PC-9 (cell line): ENCODE results near the gene CTNNBL1. TPM values are rescaled to one million over a fixed set of nuclear protein-coding genes. Genes with fewer than 3 reads are reported as not detected.

ENCODE experiments used
- BruUV-seq: library from RNA; stranded (reverse); fragments of 400-500 nt; replicated peaks from 2 replicates; lab custom pipeline; 2021; lab: Mats Ljungman, UMichigan
- CTCF ChIA-PET: fragments of 300-600 bp; sonication (Branson Sonifier 250); formaldehyde crosslinking; loops from one replicate; lab custom pipeline; 2022; ENCODE audit warnings: antibody characterized with exemption; lab: Charles Lee
- POLR2A ChIA-PET: fragments of 300-600 bp; sonication (Branson Sonifier 250); formaldehyde crosslinking; loops from one replicate; lab custom pipeline; 2022; ENCODE audit warnings: antibody characterized with exemption; ENCODE audit not compliant: unreplicated experiment; lab: Charles Lee
- DNase-seq, 2 experiments: peaks; one replicate each; pipeline versions ENCODE4 v3.0.0 to v3.0.0-alpha.2; 2015 to 2022; ENCODE audit warnings: mixed read lengths in 1 of 2
- H2AFZ ChIP-seq: fragments of 200-600 bp; sonication (generic); 2 replicates; pipeline ENCODE4 v1.8.1; 2017; ENCODE audit warnings: antibody characterized with exemption
- H3F3A ChIP-seq: fragments of 200-600 bp; sonication (generic); 2 replicates; pipeline ENCODE4 v1.8.1; 2017; ENCODE audit warnings: antibody characterized with exemption, mild to moderate bottlenecking, low read depth; ENCODE audit not compliant: insufficient read depth
- H3K27ac ChIP-seq: fragments of 200-600 bp; sonication (generic); 2 replicates; pipeline ENCODE4 v1.6.1; 2016; ENCODE audit warnings: mixed run types
- H3K27me3 ChIP-seq: fragments of 200-600 bp; sonication (generic); 2 replicates; pipeline ENCODE4 v1.6.1; 2016; ENCODE audit warnings: low read depth, mixed run types; ENCODE audit not compliant: insufficient read depth
- H3K36me3 ChIP-seq: fragments of 200-600 bp; sonication (generic); 2 replicates; pipeline ENCODE4 v1.6.1; 2016; ENCODE audit warnings: low read depth, mixed run types
- H3K4me1 ChIP-seq: fragments of 200-600 bp; sonication (generic); replicated peaks from 2 replicates; pipeline ENCODE4 v1.6.1; 2016; ENCODE audit warnings: mixed run types; ENCODE audit not compliant: insufficient read depth
- H3K4me2 ChIP-seq: fragments of 200-600 bp; sonication (generic); 2 replicates; pipeline ENCODE4 v1.6.1; 2017; ENCODE audit warnings: mixed run types
- H3K4me3 ChIP-seq: fragments of 200-600 bp; sonication (generic); 2 replicates; pipeline ENCODE4 v1.6.1; 2016; ENCODE audit warnings: mixed run types
- H3K79me2 ChIP-seq: fragments of 200-600 bp; sonication (generic); 2 replicates; pipeline ENCODE4 v1.6.1; 2017; ENCODE audit warnings: low read depth, mixed run types
- H3K9me2 ChIP-seq: fragments of 200-600 bp; sonication (generic); 2 replicates; pipeline ENCODE4 v1.8.1; 2017; ENCODE audit warnings: mild to moderate bottlenecking; ENCODE audit not compliant: insufficient read depth
- H3K9me3 ChIP-seq: fragments of 200-600 bp; sonication (generic); 2 replicates; pipeline ENCODE4 v1.8.1; 2016; ENCODE audit warnings: low read depth; ENCODE audit not compliant: insufficient read depth
- H4K20me1 ChIP-seq: fragments of 200-600 bp; sonication (generic); 2 replicates; pipeline ENCODE4 v1.8.1; 2017; ENCODE audit not compliant: insufficient read depth
- CTCF ChIP-seq: fragments of 200-600 bp; sonication (generic); conservative IDR thresholded peaks from 2 replicates; pipeline ENCODE4 v1.6.1; 2017; ENCODE audit warnings: mixed run types, antibody characterized with exemption, mild to moderate bottlenecking, moderate library complexity
- EZH2 ChIP-seq: fragments of 200-600 bp; sonication (generic); IDR thresholded peaks from 2 replicates; pipeline ENCODE4 v1.8.0; 2017; ENCODE audit warnings: antibody characterized with exemption, low read depth
- intact Hi-C: fragments of 100-400 bp; cut with micrococcal nuclease; formaldehyde crosslinking; loops from one replicate; pipeline ENCODE4 v1.10.0; 2022; ENCODE audit not compliant: unreplicated experiment
- total RNA-seq: library from RNA; stranded (reverse); gene quantifications from 2 replicates; pipeline ENCODE4 v1.2.3, GENCODE V29; 2021

CTNNBL1 gene
- total RNA-seq, 1 experiment from 2014 or later, result 83.5 TPM

- no peaks in the 10 kb centered on the region for H3K79me2 ChIP-seq
- DNase-seq, result no peak
- no peaks in the 10 kb centered on the region for H3K9me2 ChIP-seq
- BruUV-seq, result no TSS peak
- H3K36me3 ChIP-seq, result no peaks in the 10 kb centered on the region
- intact Hi-C loops, result loop anchor here (10.0 kb wide), 1 partner anchor 242 kb away; no protein-coding TSS in a partner anchor
- no peak overlapping the region for H2AFZ ChIP-seq
- H3K4me3 ChIP-seq, result no peak overlapping the region
- H3K27ac ChIP-seq, result no peak overlapping the region
- no peaks in the 10 kb centered on the region; the same call in 1 of the 2 replicates for H4K20me1 ChIP-seq
- TF ChIP-seq EZH2, result no peak
- TF ChIP-seq CTCF, result no peak
- no peaks in the 10 kb centered on the region for H3K4me1 ChIP-seq
- H3K9me3 ChIP-seq, result no peaks in the 10 kb centered on the region
- peaks cover 2% of the 10 kb centered on the region for H3K27me3 ChIP-seq
- no peaks in the 10 kb centered on the region; the same call in 1 of the 2 replicates for H3F3A ChIP-seq
- POLR2A ChIA-PET, result no interaction called here
- H3K4me2 ChIP-seq, result no peak overlapping the region
- CTCF ChIA-PET, result no interaction called here
Measured at GRCh38 chr20:37896932-37897548, 203.2 kb downstream of the CTNNBL1 start.

GRCh38 chr20:37898233-37899104 is 204.6 kb downstream of the CTNNBL1 start:
- H3K79me2 ChIP-seq, result no peaks in the 10 kb centered on the region
- no peaks in the 10 kb centered on the region for H3K9me2 ChIP-seq
- TF ChIP-seq EZH2 (no peak), CTCF (no peak)
- H3F3A ChIP-seq, result no peaks in the 10 kb centered on the region; the same call in 1 of the 2 replicates
- DNase-seq, result no peak
- CTCF ChIA-PET, result no interaction called here
- POLR2A ChIA-PET, result no interaction called here
- H3K9me3 ChIP-seq, result no peaks in the 10 kb centered on the region
- H3K27me3 ChIP-seq, result peaks cover 13% of the 10 kb centered on the region
- H3K36me3 ChIP-seq, result no peaks in the 10 kb centered on the region
- H3K4me3 ChIP-seq, result no peak overlapping the region
- no peak overlapping the region for H3K4me2 ChIP-seq
- H3K4me1 ChIP-seq, result no peaks in the 10 kb centered on the region
- H4K20me1 ChIP-seq, result no peaks in the 10 kb centered on the region; the same call in 1 of the 2 replicates
- BruUV-seq, result no TSS peak
- no peak overlapping the region for H3K27ac ChIP-seq
- no peak overlapping the region for H2AFZ ChIP-seq
- intact Hi-C loops, result loop anchor here (10.0 kb wide), 1 partner anchor 244 kb away; no protein-coding TSS in a partner anchor

GRCh38 chr20:37899105-37900045 is 205.5 kb downstream of the CTNNBL1 start:
- ChIA-PET CTCF (no interaction called here), POLR2A (no interaction called here)
- H3K27ac ChIP-seq, result no peak overlapping the region
- no peak for DNase-seq
- no peak overlapping the region for H3K4me3 ChIP-seq
- TF ChIP-seq CTCF (no peak), EZH2 (no peak)
- H3K4me1 ChIP-seq, result no peaks in the 10 kb centered on the region
- BruUV-seq, result no TSS peak
- H4K20me1 ChIP-seq, result no peaks in the 10 kb centered on the region; the same call in 1 of the 2 replicates
- intact Hi-C loops, result loop anchor here (5.0 to 10.0 kb wide), 5 partner anchors 135 to 335 kb away; partner anchors contain the start of genes RPRD1B, TGM2 and TTI1
- no peaks in the 10 kb centered on the region for H3K79me2 ChIP-seq
- no peaks in the 10 kb centered on the region for H3K9me2 ChIP-seq
- H3K4me2 ChIP-seq, result no peak overlapping the region
- no peaks in the 10 kb centered on the region for H3K36me3 ChIP-seq
- no peaks in the 10 kb centered on the region; the same call in 1 of the 2 replicates for H3F3A ChIP-seq
- H3K9me3 ChIP-seq, result no peaks in the 10 kb centered on the region
- peaks cover 22% of the 10 kb centered on the region for H3K27me3 ChIP-seq
- H2AFZ ChIP-seq, result no peak overlapping the region
